Stimulated activated naive CD8-positive, alpha-beta T cell treated with anti-CD3 and anti-CD28 coated beads, Interleukin-15, amount 100 ng/mL, for 72 hours (primary cell): ENCODE results near the gene MAGEA8.
A peak's percentile ranks its signal among the peaks of the same experiment; 100 is the strongest.
"Not testable (repeated sequence)": the region's sequence is repeated elsewhere in the genome, so short reads cannot be mapped to it uniquely, and the experiment has no call there.

Source experiments
- ATAC-seq: fragments of 150-1000 bp; cut with Tn5 transposase; 2 replicates; pipeline ENCODE4 v1.10.0; 2021; ENCODE audit warnings: mild to moderate bottlenecking, moderate library complexity
- DNase-seq, 2 donors: peaks; one replicate each; pipeline ENCODE4 v3.0.0; 2021 to 2022
- H3K27ac Mint-ChIP-seq, 2 donors: one replicate each; pipeline ENCODE4 v1.8.0; 2022; ENCODE audit warnings: mild to moderate bottlenecking in 2 of 2, mixed read lengths in 2 of 2, moderate library complexity in 2 of 2
- H3K27me3 Mint-ChIP-seq: one replicate; pipeline ENCODE4 v1.8.0; 2022; ENCODE audit warnings: mixed read lengths
- H3K4me1 Mint-ChIP-seq: one replicate; pipeline ENCODE4 v1.8.0; 2022; ENCODE audit warnings: mild to moderate bottlenecking, mixed read lengths
- H3K4me3 Mint-ChIP-seq, 2 donors: one replicate each; pipeline ENCODE4 v1.8.0; 2022; ENCODE audit warnings: mild to moderate bottlenecking in 2 of 2, mixed read lengths in 2 of 2, moderate library complexity in 1 of 2
- H3K9me3 Mint-ChIP-seq, 2 donors: one replicate each; pipeline ENCODE4 v1.8.0; 2022; ENCODE audit warnings: mixed read lengths in 2 of 2

MAGEA8 gene

DNA sequence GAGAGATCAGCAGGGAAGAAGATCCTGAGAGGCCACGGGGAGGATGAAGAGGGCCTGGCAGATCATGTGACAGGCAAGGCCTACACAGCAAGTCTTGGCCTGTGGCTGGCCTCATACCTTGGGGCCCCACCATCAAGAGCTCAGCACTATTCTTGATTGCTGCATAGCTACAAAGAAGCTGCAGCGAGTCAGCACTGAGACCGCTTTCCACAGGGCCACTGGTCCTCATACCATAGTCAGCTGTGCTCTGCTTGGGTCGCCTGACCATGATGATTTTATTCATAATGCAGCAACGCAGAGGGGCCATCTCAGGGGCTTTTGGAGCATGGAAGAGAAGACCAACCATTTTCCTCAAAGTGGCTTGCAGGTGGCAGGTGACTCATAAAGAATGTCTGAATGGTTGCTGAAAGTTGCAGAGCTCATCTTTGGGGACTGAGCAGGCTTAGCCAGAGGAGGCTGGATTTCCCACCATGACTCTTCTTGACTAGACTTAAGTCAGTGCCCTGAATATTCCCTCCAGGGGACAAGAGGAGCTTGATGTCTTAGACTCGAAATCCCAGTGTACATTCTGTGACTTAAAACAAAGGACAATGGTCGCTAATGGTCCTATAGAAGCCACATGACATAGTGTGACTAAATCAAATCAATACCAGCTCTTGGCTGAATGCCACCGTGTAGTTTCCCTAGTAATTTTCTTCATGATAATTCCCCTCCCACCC, 46.4 kb downstream of the MAGEA8 start:
- not testable (repeated sequence) for H3K27ac Mint-ChIP-seq, H3K4me3 Mint-ChIP-seq, H3K4me1 Mint-ChIP-seq, H3K9me3 Mint-ChIP-seq, H3K27me3 Mint-ChIP-seq, DNase-seq
- peak; percentile 76 for ATAC-seq

DNA sequence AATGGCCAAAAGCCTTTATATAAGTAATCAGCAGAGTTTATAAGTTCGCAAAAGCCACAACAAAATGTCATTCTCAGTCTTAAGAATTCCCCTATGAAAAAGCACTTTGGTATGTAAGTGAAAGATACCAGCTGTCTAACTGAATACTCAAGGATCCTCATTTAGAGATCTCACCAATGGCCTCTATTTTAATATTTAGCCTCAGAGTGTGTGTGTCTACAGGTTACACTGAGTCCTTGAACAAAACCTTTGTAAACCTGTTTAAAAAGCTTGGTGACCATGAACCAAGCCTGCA, 46.9 kb downstream of the MAGEA8 start:
- H3K4me3 Mint-ChIP-seq, H3K27ac Mint-ChIP-seq, H3K27me3 Mint-ChIP-seq, DNase-seq, ATAC-seq, H3K4me1 Mint-ChIP-seq, H3K9me3 Mint-ChIP-seq: not testable (repeated sequence)

DNA sequence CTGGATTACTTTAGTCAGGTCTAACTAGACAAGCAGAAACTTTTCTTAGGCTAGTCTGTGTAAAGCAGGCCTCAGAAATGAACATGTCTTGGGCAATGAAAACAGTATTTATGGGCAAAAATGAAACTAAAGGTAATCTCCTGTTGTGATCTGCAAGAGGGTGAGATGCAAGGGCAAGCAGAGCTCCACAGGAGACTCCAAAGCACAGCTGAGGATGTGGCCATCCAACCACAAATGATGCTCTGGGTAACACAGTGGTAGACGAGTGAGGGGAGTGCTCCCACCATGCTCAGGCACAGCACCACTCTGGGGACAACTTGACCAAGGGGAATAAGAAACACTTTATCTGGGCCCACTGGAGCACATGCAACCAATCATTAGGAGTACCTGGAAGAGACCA, 47.7 kb downstream of the MAGEA8 start:
- not testable (repeated sequence) for H3K4me1 Mint-ChIP-seq
- ATAC-seq, result peak; percentile 69

DNA sequence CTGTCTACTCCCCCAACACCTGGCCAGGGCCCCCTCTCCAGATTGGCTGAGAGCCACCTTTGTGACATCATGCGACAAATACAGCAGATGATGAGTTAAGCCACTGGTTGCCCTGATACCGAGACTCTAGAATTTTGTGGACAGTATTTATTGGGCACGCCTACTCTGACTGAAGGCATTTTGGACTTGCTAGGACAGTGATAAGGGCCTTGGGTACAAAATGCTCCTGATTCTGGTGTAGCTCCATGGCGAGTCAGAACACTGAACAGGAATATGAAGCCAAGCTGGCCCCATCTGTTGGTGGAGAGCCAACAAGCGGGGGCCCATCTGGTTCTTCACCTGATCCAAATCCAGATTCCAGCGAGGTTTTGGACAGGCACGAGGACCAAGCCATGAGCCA, 48.4 kb downstream of the MAGEA8 start, which contains the start of gene HSFX4:
Gene HSFX4, plus strand, starts transcription at position 174 of the 400 bp plus-strand sequence. Its CDS starts 72 bp downstream, at position 246.
- DNase-seq, H3K27ac Mint-ChIP-seq, H3K4me3 Mint-ChIP-seq, H3K9me3 Mint-ChIP-seq, ATAC-seq, H3K27me3 Mint-ChIP-seq, H3K4me1 Mint-ChIP-seq: not testable (repeated sequence)

More for the DNA sequence above, 47.7 kb downstream of the MAGEA8 start:
- H3K9me3 Mint-ChIP-seq, H3K27ac Mint-ChIP-seq, H3K27me3 Mint-ChIP-seq, H3K4me3 Mint-ChIP-seq: not testable (repeated sequence)
- peak in 1 of 2 donors; percentile 26 for DNase-seq

DNA sequence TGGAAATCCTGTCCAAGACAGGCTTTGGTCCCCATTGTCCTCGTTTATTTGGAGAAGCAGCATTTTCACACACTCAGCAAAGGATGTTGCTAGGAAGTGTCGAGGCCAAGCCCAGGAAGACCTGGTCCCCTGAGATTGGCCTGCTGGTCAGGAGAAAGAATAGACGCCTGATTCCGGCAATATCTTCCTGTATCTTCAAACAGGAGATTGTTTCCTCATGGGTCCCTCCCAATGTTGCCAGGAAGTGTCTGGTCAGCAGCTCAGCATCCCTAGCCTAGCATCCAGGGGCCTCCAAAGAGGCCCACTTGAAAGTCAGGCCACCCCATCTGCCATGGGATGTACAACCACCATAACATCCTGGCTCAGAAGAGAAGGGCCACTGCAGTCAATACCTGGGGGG, 50.4 kb downstream of the MAGEA8 start:
- not testable (repeated sequence) for H3K9me3 Mint-ChIP-seq, H3K27me3 Mint-ChIP-seq, ATAC-seq, H3K4me3 Mint-ChIP-seq, H3K27ac Mint-ChIP-seq, H3K4me1 Mint-ChIP-seq, DNase-seq

DNA sequence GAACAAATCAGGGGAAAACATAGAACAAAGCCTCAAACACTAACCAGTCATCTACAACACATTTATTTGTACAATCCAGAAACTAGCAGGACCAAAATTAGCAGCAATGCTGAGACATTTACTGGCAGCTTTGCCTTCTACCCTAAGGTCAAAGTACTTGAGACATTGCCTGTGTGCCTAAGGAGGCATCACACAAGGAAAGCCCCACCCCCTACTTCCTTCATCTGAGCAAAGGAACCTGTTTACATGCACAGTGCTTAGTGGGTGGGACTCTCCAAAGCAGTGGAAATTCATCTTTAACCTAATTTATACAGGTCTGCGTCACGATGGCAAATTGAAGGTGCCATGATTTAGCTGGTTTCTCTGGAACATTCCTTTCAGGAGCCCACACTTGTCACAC, 51.2 kb downstream of the MAGEA8 start:
- not testable (repeated sequence) for DNase-seq, H3K27ac Mint-ChIP-seq

DNA sequence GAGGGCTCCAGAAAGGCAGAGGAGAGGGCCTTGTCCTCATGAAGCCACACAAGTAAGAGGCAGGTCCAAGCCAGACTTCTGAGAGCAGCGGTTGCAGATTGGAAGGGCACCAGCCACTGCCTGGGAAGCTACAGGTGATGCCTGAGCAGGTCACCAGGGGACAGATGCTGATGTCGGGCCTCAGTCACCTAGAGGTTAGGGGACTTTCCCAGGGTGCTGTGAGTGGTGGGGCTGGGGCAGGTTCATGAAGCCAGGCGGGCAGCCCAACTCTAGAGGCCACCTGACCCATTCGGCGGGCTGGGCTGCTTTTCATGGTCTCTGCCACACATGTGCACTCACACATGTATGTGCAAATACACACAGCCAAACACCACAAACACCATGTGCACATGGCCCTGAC, 52.0 kb downstream of the MAGEA8 start:
- not testable (repeated sequence) for DNase-seq, H3K4me3 Mint-ChIP-seq, H3K27me3 Mint-ChIP-seq, H3K9me3 Mint-ChIP-seq, ATAC-seq, H3K27ac Mint-ChIP-seq
- H3K4me1 Mint-ChIP-seq, result peaks cover 13% of the 10 kb centered on the region

More for the DNA sequence above, 51.2 kb downstream of the MAGEA8 start:
- H3K27me3 Mint-ChIP-seq, H3K4me3 Mint-ChIP-seq, H3K9me3 Mint-ChIP-seq, H3K4me1 Mint-ChIP-seq, ATAC-seq: not testable (repeated sequence)

DNA sequence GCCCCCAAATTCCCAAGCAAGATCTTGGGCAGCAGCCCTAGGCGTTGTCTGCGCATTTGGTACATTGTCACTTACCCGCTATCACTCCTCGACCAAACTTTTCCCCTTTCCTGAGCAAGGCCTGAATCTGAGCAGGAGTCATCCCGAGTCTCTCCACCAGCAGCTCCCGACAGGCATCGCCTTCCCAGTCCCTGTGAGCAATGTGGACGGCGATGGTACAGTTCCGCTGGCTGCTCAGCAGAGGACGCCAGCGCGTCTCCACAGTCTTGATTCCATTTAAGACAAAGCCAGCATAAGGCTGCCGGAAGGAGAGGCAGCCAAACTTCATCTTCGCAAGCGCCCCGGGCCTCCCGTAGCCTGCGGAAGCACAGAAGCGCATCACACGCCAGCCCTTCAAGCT, 52.6 kb downstream of the MAGEA8 start:
- H3K27ac Mint-ChIP-seq, H3K9me3 Mint-ChIP-seq, ATAC-seq, H3K4me3 Mint-ChIP-seq, H3K27me3 Mint-ChIP-seq, DNase-seq: not testable (repeated sequence)
- H3K4me1 Mint-ChIP-seq, result peaks cover 13% of the 10 kb centered on the region
